HFFc6 (cell line): Measurements from ENCODE around the gene CD1E. TPM values are rescaled to one million over a fixed set of nuclear protein-coding genes. Genes with fewer than 3 reads are reported as not detected.
"Not testable (repeated sequence)": the region's sequence is repeated elsewhere in the genome, so short reads cannot be mapped to it uniquely, and the experiment has no call there.

Source experiments
- DNase-seq: peaks from one replicate; pipeline ENCODE4 v3.0.0-alpha.2; 2018
- H3K27ac Mint-ChIP-seq: 2 replicates; pipeline ENCODE4 v1.8.0; 2020; ENCODE audit warnings: mild to moderate bottlenecking, mixed read lengths
- H3K27me3 Mint-ChIP-seq: 2 replicates; pipeline ENCODE4 v1.8.0; 2021; ENCODE audit warnings: mild to moderate bottlenecking, moderate library complexity, mixed read lengths; ENCODE audit not compliant: insufficient read depth
- H3K36me3 Mint-ChIP-seq: 2 replicates; pipeline ENCODE4 v1.8.0; 2021; ENCODE audit warnings: low read depth, mixed read lengths
- H3K4me1 Mint-ChIP-seq: 2 replicates; pipeline ENCODE4 v1.8.0; 2020; ENCODE audit warnings: low read depth, mixed read lengths
- H3K4me3 Mint-ChIP-seq: 2 replicates; pipeline ENCODE4 v1.8.0; 2020; ENCODE audit warnings: mild to moderate bottlenecking, moderate library complexity, mixed read lengths
- H3K9me3 Mint-ChIP-seq: 2 replicates; pipeline ENCODE4 v1.8.0; 2020; ENCODE audit warnings: mild to moderate bottlenecking, mixed read lengths
- total RNA-seq, 6 experiments: library from RNA; stranded (reverse); fragmentation: NEBNext Ultra II Directional; extraction: Animal tissue kit (Norgen Biotek cat#: 25700); gene quantifications; 2 replicates in 1 of 6; 3 replicates in 5 of 6; pipeline ENCODE4 v1.2.3, GENCODE V29; 2021
- TF ChIP-seq, protein P1 (sequence below): fragments of 200-600 bp; sonication (generic); IDR thresholded peaks from 2 replicates; pipeline ENCODE4 v1.5.0; 2021; ENCODE audit warnings: antibody characterized with exemption, mild to moderate bottlenecking

The CD1E gene
- total RNA-seq, 6 experiments from 2014 or later: not detected

DNA sequence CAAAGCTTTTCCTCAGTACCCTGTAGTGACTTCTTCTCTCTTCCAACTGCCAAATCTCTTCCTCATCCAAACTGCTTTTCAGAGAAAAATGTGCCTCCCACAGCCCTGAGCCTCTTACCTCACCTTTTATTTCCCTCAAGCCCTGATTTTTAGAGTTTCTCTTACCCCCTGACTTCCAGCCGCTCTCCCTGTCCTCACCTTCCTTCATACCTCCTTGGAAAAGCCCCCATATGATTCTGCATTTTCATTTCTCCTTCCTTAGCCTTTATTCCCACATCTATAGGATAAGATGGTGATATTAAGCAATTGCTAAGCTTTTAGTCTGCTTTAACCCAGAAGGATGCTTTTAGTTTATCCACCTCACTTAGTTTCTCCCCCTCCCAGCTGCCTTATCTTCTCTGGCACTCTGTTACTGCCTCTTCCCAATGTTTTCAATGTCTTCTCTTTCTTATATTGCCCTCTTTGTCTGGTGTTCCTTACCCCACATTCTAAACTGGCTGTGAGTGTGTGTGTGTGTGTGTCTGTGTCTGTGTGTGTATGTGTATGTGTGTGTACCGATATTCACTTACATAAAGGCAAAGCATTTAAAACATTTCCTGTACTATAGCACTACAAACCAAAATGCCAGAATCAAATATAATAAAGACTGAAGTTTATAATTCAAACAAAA is 22.1 kb upstream of the CD1E start, which contains the start of gene CD1B:
Gene CD1B (minus strand): TSS at position 51 of the 670 bp plus-strand sequence. CDS start 108 bp downstream, outside the sequence.
- Mint-ChIP-seq H3K27ac (no peak within 1 kb of the TSS), H3K4me3 (no peak within 1 kb of the TSS), H3K9me3 (no peaks in the 10 kb centered on the region; the same call in none of the 2 replicates), H3K36me3 (no peaks in the 10 kb centered on the region), H3K4me1 (no peaks in the 10 kb centered on the region), H3K27me3 (no peaks in the 10 kb centered on the region)
- no peak for DNase-seq
- TF ChIP-seq, protein P1, sequence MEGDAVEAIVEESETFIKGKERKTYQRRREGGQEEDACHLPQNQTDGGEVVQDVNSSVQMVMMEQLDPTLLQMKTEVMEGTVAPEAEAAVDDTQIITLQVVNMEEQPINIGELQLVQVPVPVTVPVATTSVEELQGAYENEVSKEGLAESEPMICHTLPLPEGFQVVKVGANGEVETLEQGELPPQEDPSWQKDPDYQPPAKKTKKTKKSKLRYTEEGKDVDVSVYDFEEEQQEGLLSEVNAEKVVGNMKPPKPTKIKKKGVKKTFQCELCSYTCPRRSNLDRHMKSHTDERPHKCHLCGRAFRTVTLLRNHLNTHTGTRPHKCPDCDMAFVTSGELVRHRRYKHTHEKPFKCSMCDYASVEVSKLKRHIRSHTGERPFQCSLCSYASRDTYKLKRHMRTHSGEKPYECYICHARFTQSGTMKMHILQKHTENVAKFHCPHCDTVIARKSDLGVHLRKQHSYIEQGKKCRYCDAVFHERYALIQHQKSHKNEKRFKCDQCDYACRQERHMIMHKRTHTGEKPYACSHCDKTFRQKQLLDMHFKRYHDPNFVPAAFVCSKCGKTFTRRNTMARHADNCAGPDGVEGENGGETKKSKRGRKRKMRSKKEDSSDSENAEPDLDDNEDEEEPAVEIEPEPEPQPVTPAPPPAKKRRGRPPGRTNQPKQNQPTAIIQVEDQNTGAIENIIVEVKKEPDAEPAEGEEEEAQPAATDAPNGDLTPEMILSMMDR: no peak

GRCh38 chr1:158333405-158334155 is 20.1 kb upstream of the CD1E start:
- no peaks in the 10 kb centered on the region for H3K4me1 Mint-ChIP-seq
- DNase-seq: no peak
- no peak overlapping the region for H3K4me3 Mint-ChIP-seq
- H3K27ac Mint-ChIP-seq: no peak overlapping the region
- H3K36me3 Mint-ChIP-seq: no peaks in the 10 kb centered on the region
- TF ChIP-seq, protein P1: no peak
- H3K27me3 Mint-ChIP-seq: no peaks in the 10 kb centered on the region
- peaks cover 7% of the 10 kb centered on the region for H3K9me3 Mint-ChIP-seq

DNA sequence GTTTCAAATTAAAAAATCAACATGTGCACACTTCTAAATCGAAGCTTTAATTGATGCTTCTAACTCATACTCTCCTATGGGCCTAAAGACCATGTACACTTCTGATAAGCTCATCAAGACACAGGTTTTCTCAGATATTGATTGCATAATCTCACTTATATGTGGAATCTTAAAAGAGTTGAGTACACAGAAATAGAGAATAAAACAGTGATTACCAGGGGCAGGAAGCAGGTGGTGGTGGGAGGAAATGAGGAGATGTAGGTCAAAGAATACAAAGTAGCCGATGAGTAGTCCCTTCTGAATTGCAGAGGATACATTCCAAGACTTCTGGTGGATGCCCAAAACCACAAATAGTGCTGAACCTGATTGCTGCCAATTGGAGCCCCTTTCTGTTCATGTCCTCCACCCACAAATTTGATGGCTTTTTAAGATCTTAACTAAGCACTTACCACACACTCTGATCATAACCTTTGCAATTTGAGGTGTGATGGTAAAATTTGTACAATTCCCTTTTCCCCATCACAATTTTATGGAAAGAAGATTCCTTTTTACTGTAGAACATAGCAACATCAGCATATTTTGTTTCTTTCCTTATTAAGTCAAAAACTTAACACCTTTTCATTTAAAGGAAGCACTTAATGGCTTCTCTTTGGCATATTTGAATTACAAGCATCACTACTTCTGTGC is 19.0 kb upstream of the CD1E start:
- peaks cover 11% of the 10 kb centered on the region for H3K9me3 Mint-ChIP-seq
- H3K4me3 Mint-ChIP-seq: no peak overlapping the region
- no peak overlapping the region for H3K27ac Mint-ChIP-seq
- no peaks in the 10 kb centered on the region for H3K4me1 Mint-ChIP-seq
- H3K36me3 Mint-ChIP-seq: no peaks in the 10 kb centered on the region
- DNase-seq: no peak
- TF ChIP-seq, protein P1: no peak
- no peaks in the 10 kb centered on the region for H3K27me3 Mint-ChIP-seq

- Mint-ChIP-seq H3K27ac (no peak overlapping the region), H3K36me3 (no peaks in the 10 kb centered on the region), H3K4me3 (no peak overlapping the region), H3K9me3 (peaks cover 12% of the 10 kb centered on the region), H3K4me1 (no peaks in the 10 kb centered on the region), H3K27me3 (no peaks in the 10 kb centered on the region)
- no peak for DNase-seq
- TF ChIP-seq, protein P1: no peak
Observed at GRCh38 chr1:158335213-158335532, 18.5 kb upstream of the CD1E start.

DNA sequence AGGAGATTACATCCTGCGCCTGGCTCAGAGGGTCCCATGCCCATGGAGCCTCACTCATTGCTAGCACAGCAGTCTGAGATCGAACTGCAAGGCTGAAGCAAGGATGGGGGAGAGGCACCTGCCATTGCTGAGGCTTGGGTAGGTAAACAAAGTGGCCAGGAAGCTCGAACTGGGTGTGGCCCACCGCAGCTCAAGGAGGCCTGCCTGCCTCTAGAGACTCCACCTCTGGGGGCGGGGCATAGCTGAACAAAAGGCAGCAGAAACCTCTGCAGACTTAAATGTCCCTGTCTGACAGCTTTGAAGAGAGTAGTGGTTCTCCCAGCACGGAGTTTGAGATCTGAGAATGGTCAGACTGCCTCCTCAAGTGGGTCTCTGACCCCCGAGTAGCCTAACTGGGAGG is 17.3 kb upstream of the CD1E start:
- H3K27me3 Mint-ChIP-seq, H3K4me3 Mint-ChIP-seq, H3K4me1 Mint-ChIP-seq, H3K36me3 Mint-ChIP-seq, DNase-seq, H3K27ac Mint-ChIP-seq: not testable (repeated sequence)
- H3K9me3 Mint-ChIP-seq: peaks cover 18% of the 10 kb centered on the region

- DNase-seq, H3K36me3 Mint-ChIP-seq, H3K4me3 Mint-ChIP-seq, H3K27ac Mint-ChIP-seq, H3K4me1 Mint-ChIP-seq, H3K27me3 Mint-ChIP-seq: not testable (repeated sequence)
- peaks cover 34% of the 10 kb centered on the region for H3K9me3 Mint-ChIP-seq
Observed at GRCh38 chr1:158348946-158349345, 4.7 kb upstream of the CD1E start.
